ENCODE results near the gene LTV1.
"Not testable (repeated sequence)": the region's sequence is repeated elsewhere in the genome, so short reads cannot be mapped to it uniquely, and the experiment has no call there.

LTV1 gene

DNA sequence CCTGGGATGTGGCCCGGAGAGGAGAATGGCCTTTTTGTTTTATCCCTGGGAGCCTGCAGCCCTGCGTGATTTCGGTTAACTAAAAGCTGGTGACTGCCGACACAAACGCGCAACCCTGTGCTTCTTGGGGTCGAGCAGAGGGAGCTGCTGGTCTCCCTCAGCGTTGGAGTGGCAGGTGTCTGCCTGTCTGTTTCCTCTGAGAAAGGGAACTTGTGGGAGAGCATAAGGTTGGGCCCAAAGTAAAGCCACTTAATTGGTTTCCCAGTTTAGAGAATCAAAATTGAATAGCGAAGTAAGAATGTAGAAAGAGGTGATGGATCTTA lies 500 bp downstream of the LTV1 start:
- DNase-seq = peak; percentile 44

- DNase-seq = no peak
Measured at GRCh38 chr6:143844006-143844405, 868 bp downstream of the LTV1 start.

GRCh38 chr6:143845033-143845432 lies 1.9 kb downstream of the LTV1 start:
- DNase-seq = no peak

- DNase-seq = not testable (repeated sequence)
Measured at GRCh38 chr6:143851706-143852105, 8.6 kb downstream of the LTV1 start.

- DNase-seq = not testable (repeated sequence)
Measured at GRCh38 chr6:143855057-143855456, 11.9 kb downstream of the LTV1 start.

GRCh38 chr6:143856762-143857161 lies 13.6 kb downstream of the LTV1 start:
- DNase-seq = not testable (repeated sequence)

- no peak for DNase-seq
Measured at GRCh38 chr6:143857651-143858050, 14.5 kb downstream of the LTV1 start.

GRCh38 chr6:143859891-143860660 lies 16.9 kb downstream of the LTV1 start:
- DNase-seq = no peak

DNA sequence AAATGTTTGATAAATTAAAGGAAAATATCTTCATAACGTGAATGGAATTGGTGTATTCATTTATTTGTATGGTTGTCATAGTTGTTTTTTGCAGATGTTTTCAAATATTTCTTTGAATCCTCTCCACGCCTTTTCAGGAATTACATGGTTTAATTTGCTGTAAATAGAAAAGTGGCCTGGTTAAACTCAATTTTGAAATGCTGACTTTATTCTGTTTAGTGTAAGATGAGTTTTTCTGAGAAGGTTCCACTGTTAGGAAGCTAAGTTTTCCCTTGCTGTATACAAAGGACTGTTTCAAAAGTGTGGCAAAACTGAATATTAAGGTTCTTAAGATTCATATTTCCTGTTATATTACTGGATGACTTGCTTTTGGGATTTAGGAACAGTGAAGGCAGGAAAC lies 20.6 kb downstream of the LTV1 start:
- DNase-seq = no peak

DNA sequence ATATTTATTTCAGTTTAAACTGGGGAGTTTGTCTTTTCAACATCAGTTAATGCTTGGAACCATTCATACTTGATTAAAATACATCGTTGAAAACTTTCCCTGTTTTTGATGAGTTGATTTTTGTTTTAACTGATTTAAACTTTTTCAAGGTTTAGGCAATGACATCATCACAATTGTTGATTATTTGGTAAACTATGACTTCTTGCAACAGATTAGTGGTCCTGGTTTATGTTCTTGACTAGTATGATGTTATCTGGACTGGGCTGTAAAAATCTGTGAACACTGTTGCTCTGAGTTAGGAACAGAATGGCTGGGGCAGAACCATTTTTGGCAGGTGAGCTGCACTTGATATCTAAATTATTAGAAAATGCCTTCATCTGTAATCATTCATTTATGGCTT lies 21.1 kb downstream of the LTV1 start, which contains the start of gene ZC2HC1B:
Gene ZC2HC1B (plus strand): TSS at position 241 of the 400 bp plus-strand sequence. CDS start 66 bp downstream, at position 307.
- DNase-seq = no peak

DNA sequence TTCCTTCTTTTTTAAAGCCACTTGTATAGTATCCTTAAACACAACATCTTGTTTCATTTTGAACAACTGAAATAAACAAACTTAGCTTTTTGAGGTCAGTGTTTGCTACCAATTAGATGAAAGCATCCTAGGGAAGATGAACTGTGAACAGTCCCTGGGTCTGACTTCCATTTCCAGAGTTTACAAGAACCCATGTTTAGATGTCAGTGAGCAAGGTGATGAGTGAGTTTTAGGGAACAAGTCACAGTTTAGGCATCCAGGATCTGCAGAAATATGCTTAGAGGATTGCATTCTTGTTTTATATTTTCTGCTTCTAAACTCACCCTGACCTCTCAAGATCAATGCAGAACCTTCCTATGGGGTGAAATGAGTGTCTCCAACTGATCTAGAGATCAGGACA lies 24.1 kb downstream of the LTV1 start:
- DNase-seq = no peak

DNA sequence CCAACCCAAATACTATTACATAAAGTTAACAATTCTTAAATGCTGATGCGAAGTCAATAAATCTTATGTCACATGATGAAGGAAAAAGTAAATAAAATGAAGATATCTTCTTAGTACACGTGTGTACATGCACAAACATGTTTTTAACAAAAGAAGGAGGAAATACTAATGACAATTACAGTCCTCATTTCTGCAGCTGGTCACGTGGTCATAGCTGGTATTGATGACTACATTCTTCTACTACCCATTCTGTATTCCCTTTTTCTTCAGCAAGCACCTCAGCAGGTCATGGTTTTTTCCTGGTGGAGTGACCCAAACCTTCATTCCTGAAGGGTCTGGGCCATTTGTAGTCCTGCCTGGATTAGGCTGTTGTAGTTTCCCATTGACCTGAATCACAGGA lies 25.7 kb downstream of the LTV1 start:
- not testable (repeated sequence) for DNase-seq

DNA sequence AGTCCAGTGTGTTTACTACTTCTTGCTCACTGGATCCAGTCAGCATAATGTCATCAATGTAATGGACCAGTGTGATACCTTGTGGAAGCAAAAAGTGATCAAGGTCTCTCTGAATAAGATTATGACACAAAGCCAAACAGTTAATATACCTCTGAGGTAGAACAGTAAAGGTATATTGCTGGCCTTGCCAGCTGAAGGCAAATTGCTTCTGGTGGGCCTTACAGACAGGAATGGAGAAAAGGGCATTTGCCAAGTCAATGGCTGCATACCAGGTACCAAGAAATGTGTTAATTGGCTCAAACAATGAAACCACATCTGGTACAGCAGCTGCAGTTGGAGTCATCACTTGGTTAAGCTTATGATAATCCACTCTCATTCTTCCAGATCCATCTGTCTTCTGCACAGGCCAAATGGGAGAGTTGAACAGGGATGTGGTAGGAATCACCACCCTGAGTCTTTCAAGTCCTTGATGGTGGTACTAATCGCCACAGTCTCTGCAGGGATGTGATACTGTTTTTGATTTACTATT lies 28.1 kb downstream of the LTV1 start:
- DNase-seq = not testable (repeated sequence)

DNA sequence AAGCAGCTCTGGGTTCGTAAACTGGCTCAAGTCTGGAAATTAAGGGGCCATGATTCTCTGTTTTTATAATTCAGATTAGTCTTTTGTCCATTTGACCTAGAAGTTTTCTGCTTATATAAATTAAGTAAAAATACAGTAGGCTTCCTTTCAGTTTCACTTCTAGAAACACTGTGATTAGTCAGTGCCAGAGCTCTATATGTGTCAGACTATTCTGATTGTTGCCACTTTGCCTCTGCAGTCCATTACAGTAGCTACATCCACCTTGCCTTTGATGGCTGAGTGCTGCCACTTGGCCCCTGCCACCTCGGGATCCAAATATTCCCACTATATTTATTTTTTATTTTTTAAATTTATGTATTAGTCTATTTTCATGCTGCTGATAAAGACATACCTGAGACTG lies 29.1 kb downstream of the LTV1 start:
- peak; percentile 63 for DNase-seq

DNA sequence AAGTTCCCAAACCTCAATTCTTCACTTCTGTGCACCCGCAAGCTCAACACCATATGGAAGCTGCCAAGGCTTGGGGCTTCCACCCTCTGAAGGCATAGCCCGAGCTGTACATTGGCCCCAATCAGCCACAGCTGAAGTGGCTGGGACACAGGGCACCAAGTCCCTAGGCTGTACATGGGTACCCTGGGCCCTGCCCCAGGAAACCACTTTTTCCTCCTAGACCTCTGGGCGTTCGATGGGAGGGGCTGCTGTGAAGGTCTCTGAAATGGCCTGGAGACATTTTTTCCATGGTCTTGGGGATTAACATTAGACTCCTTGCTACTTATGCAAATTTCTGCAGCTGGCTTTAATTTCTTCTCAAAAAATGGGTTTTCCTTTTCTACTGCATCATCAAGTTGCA lies 30.5 kb downstream of the LTV1 start:
- DNase-seq = not testable (repeated sequence)

DNA sequence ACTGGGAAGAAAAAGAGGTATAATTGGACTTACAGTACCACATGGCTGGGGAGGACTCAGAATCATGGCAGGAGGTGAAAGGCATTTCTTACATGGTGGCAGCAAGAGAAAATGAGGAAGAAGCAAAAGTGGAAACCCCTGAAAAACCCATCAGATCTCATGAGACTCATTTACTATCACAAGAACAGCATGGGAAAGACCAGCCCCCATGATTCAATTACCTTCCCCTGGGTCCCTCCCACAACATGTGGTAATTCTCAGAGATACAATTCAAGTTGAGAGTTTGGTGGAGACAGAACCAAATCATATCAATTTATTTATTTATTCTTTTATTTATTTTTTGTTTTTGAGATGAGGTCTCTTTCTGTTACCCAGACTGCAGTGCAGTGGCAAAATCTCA lies 31.4 kb downstream of the LTV1 start:
- not testable (repeated sequence) for DNase-seq

DNA sequence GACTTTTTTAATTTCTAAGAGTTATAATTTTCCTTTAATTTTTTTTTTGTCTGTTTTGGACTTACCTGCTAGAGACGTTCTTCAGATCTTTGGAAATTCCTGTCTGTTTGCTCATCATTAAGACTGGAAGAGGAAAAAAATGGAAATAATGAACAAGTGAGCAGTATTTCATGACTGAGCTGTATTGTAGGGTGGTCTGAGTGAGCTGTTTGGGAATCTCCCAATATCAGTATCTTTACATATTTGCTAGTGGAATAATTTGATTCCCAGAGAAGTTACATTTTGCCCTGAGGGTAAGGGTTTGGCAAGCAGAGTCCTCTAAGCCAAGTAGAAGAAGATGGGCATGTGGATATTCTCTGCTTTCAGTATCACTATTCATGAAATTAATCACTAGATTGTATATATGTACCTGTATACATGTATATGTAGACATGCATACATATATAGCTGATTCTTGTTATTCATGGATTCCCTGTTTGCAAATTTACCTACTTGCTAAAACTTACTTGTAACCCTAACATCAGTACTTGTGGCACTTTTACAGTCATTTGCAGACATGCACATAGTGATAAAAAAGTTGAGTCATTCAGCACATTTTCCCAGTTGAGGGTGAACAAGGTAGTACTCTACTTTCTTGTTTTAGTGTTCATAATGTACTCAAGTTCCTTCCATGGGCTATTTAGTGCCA lies 34.6 kb downstream of the LTV1 start:
- DNase-seq = no peak

GRCh38 chr6:143878272-143878760 lies 35.2 kb downstream of the LTV1 start:
- no peak for DNase-seq

- no peak for DNase-seq
Measured at GRCh38 chr6:143880412-143880811, 37.3 kb downstream of the LTV1 start.

GRCh38 chr6:143882401-143882930 lies 39.3 kb downstream of the LTV1 start:
- no peak for DNase-seq

DNA sequence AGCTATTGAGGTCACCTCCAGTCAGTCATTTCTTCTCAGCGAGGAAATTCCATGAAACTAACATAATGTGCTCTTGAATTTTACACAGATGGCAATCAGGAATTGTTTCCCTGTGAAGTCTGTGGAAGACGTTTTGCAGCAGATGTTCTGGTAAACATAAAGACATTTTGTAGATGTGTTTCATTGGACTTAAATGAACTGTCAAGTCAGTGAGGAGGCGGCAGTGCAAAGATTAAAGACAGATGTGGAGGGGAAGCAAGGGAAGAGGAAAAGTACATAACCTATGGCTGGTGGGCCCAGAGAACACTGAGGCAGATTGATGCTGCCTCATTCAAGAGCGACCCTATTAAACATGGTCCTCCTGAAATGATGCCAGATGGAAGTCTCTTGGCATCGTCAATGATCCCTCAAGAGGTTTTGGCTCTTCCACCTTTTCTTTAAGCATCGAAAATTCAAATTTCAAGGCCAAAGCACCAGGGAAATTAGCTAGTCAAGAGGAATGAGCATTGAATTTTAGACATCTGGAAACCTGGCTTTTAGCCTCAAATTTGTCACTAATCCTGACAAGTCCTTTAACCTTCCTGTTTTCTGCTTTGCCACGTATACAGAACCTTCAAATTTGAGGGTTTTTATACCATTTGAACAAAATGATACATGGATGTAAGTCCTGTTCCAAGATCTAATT lies 41.2 kb downstream of the LTV1 start:
- no peak for DNase-seq

DNA sequence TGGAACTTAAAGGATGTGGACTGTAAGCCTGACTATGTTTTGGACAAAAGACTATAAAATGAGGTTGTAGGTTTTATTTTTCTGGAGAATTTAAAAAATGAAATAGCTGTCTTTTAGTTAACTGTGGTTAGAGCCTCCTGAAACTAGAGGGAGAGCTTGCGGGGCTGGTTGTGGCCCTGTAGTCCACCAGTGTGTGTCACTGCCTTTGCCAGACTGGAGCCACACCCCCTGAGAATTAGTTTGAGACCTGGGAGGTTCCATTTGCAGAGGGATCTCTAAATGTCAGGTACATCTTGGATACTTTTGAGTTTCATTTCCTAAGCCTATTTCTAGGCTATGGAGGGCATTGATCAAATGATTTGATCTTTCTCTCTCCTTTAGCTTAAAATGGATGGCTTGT lies 42.0 kb downstream of the LTV1 start:
- DNase-seq = no peak

- DNase-seq = no peak
Measured at GRCh38 chr6:143894655-143895054, 51.5 kb downstream of the LTV1 start.

Measured in MV-4-11 (cell line).